Endothelial cell of umbilical vein (primary cell): ENCODE measurements around the gene ACER3. TPM values are rescaled to one million over a fixed set of nuclear protein-coding genes. Genes with fewer than 3 reads are reported as not detected.

Experiments used
- BruUV-seq: library from RNA; stranded (reverse); fragments of 400-500 nt; replicated peaks from 2 replicates; lab custom pipeline; 2021; lab: Mats Ljungman, UMichigan
- CTCF ChIA-PET: fragments of 300-600, 350-600 bp; sonication (Branson Sonifier 250); formaldehyde crosslinking; loops from one replicate; lab custom pipeline; 2021; ENCODE audit warnings: antibody characterized with exemption, inconsistent platforms; lab: Charles Lee
- POLR2A ChIA-PET: fragments of 300-600, 350-600 bp; sonication (Branson Sonifier 250); formaldehyde crosslinking; loops from one replicate; lab custom pipeline; 2021; ENCODE audit warnings: antibody characterized with exemption, inconsistent platforms; lab: Charles Lee
- DNase-seq: peaks from one replicate; pipeline ENCODE4 v3.0.0-alpha.2; 2011; ENCODE audit warnings: low read depth, low spot score
- FAIRE-seq: peaks from 2 replicates; lab custom pipeline; 2011; peaks lifted over from hg19 to GRCh38; lab: Jason Lieb, UNC
- H2AFZ ChIP-seq: 2 replicates; pipeline ENCODE4 v1.6.0; 2012; ENCODE audit warnings: low read depth, low read length, control low read depth, inconsistent platforms
- H3K27ac ChIP-seq: 2 replicates; pipeline ENCODE4 v1.5.1; 2011; ENCODE audit warnings: low read depth, mild to moderate bottlenecking, control low read depth, low read length, moderate library complexity; ENCODE audit not compliant: insufficient read depth
- H3K27me3 ChIP-seq, 2 experiments: 2 replicates each; pipeline versions ENCODE4 v1.6.0 to v1.6.1; 2011; ENCODE audit warnings: low read length in 2 of 2, mixed read lengths in 1 of 2; ENCODE audit not compliant: control insufficient read depth in 2 of 2, insufficient read depth in 2 of 2
- H3K36me3 ChIP-seq, 2 experiments: 2 replicates in 1 of 2; 3 replicates in 1 of 2; pipeline ENCODE4 v1.5.1; 2011; ENCODE audit warnings: low read length in 2 of 2, mild to moderate bottlenecking in 1 of 2, moderate library complexity in 1 of 2; ENCODE audit not compliant: control insufficient read depth in 2 of 2, insufficient read depth in 2 of 2; ENCODE audit errors: extremely low read depth in 1 of 2
- H3K4me1 ChIP-seq: 3 replicates; pipeline ENCODE4 v1.5.1; 2011; ENCODE audit warnings: mild to moderate bottlenecking, low read length; ENCODE audit not compliant: control insufficient read depth, insufficient read depth; ENCODE audit errors: extremely low read depth
- H3K4me2 ChIP-seq: 2 replicates; pipeline ENCODE4 v1.6.1; 2011; ENCODE audit warnings: low read length, control low read depth, mixed read lengths; ENCODE audit not compliant: insufficient read depth
- H3K4me3 ChIP-seq, 3 experiments: fragments of 200-600 bp in 1 of 3; sonication (generic), shearing (Covaris generic) in 1 of 3; replicated peaks in 1 of 3; 2 replicates each; pipeline ENCODE4 v1.5.1; 2011 to 2016; ENCODE audit warnings: control low read depth in 3 of 3, low read length in 3 of 3, mild to moderate bottlenecking in 2 of 3, inconsistent platforms in 1 of 3, low read depth in 1 of 3, moderate library complexity in 1 of 3; ENCODE audit not compliant: insufficient read depth in 1 of 3
- H3K79me2 ChIP-seq: 2 replicates; pipeline ENCODE4 v1.6.0; 2012; ENCODE audit warnings: low read length, inconsistent platforms; ENCODE audit not compliant: control insufficient read depth, insufficient read depth
- H3K9ac ChIP-seq: replicated peaks from 2 replicates; pipeline ENCODE3; 2011; ENCODE audit warnings: low read length, control low read depth; ENCODE audit not compliant: insufficient read depth; ENCODE audit errors: extremely low read depth
- H3K9me1 ChIP-seq: replicated peaks from 3 replicates; pipeline ENCODE4 v1.6.0; 2011; ENCODE audit warnings: mild to moderate bottlenecking, low read length; ENCODE audit not compliant: control insufficient read depth, insufficient read depth; ENCODE audit errors: extremely low read depth
- H3K9me3 ChIP-seq: replicated peaks from 2 replicates; pipeline ENCODE4 v1.5.1; 2012; ENCODE audit warnings: low read length, inconsistent platforms; ENCODE audit not compliant: control insufficient read depth, insufficient read depth
- H4K20me1 ChIP-seq: replicated peaks from 2 replicates; pipeline ENCODE3; 2011; ENCODE audit warnings: mild to moderate bottlenecking, low read length; ENCODE audit not compliant: control insufficient read depth, insufficient read depth; ENCODE audit errors: extremely low read depth
- CTCF ChIP-seq, 2 donors: IDR thresholded peaks; 1 replicate in 1 of 2; 2 replicates in 1 of 2; pipeline ENCODE4 v1.5.1; 2011; ENCODE audit warnings: low read length in 2 of 2, mild to moderate bottlenecking in 2 of 2, moderate library complexity in 2 of 2, control low read depth in 1 of 2, inconsistent platforms in 1 of 2, low read depth in 1 of 2; ENCODE audit not compliant: insufficient read depth in 1 of 2; ENCODE audit errors: extremely low read depth in 1 of 2
- FOS ChIP-seq: IDR thresholded peaks from 2 replicates; pipeline ENCODE4 v1.6.1; 2011; ENCODE audit warnings: mild to moderate bottlenecking, low read length, moderate library complexity, borderline replicate concordance; ENCODE audit not compliant: insufficient read depth
- MAX ChIP-seq: IDR thresholded peaks from 2 replicates; pipeline ENCODE4 v1.6.1; 2011; ENCODE audit not compliant: insufficient read depth, insufficient read length
- POLR2A ChIP-seq: IDR thresholded peaks from 2 replicates; pipeline ENCODE4 v1.6.1; 2012; ENCODE audit warnings: low read depth, mild to moderate bottlenecking, control low read depth, low read length
- POLR2AphosphoS5 ChIP-seq: IDR thresholded peaks from 2 replicates; pipeline ENCODE4 v1.6.1; 2012; ENCODE audit warnings: low read depth, mild to moderate bottlenecking, control low read depth, low read length, moderate library complexity; ENCODE audit not compliant: insufficient read depth
- dilution Hi-C: fragments of 300-500 bp; cut with MboI; formaldehyde crosslinking; loops from one replicate; pipeline ENCODE4 v1.15.0; 2019; ENCODE audit warnings: low sequenced_read_pairs; ENCODE audit not compliant: extremely low pct_ligation_motif_present
- intact Hi-C: fragments of 100-400 bp; cut with micrococcal nuclease; formaldehyde crosslinking; loops from one replicate; pipeline ENCODE4 v1.10.0; 2022
- polyA plus RNA-seq, 4 experiments: library from polyadenylated mRNA; depleted of rRNA in 3 of 4; stranded (reverse) in 3 of 4; unstranded in 1 of 4; fragments of >200 nt; gene quantifications; 2 replicates each; pipeline versions ENCODE4 v1.2.1 to v1.2.3, GENCODE V29; 2011 to 2012; ENCODE audit warnings: missing spikeins in 1 of 4
- total RNA-seq: library from RNA; stranded (reverse); gene quantifications from 2 replicates; pipeline ENCODE4 v1.2.3, GENCODE V29; 2021

The ACER3 gene
- total and polyA plus RNA-seq, 2 donors (not counting 3 experiments of a cell fraction or from before 2014, with no cell fraction given), result 9.9 to 31.6 TPM

DNA sequence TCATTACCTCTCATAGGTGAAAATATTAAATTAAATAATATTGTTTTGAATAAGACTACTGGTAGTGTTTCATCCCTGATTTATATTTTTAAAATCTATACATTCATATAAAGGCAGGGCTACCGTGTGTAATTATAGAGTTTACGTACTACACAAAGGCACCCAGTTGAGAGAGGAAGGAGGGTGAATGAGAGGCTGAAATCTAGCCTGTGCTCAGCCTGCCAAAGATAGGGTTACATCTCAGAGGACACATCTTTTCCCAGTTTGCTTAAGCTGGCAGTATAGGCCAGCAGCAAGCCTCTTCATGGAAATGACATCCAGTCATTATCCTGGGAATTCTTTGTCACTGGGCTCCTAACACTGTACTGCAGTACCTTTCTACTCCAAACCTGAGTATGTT lies 166.0 kb downstream of the ACER3 start:
- dilution Hi-C loops, result no loop called here

More for the DNA sequence above, 166.0 kb downstream of the ACER3 start:
- H3K9ac ChIP-seq, result no peak overlapping the region
- intact Hi-C loops, result loop anchor here (5.0 kb wide), 1 partner anchor 1146 kb away; no protein-coding TSS in a partner anchor
- no peak overlapping the region for H3K27ac ChIP-seq
- H3K4me1 ChIP-seq, result no peaks in the 10 kb centered on the region
- H4K20me1 ChIP-seq, result no peaks in the 10 kb centered on the region
- H3K9me1 ChIP-seq, result no peaks in the 10 kb centered on the region
- BruUV-seq, result no TSS peak
- H2AFZ ChIP-seq, result no peak overlapping the region
- H3K79me2 ChIP-seq, result no peaks in the 10 kb centered on the region
- peaks cover 9 to 11% of the 10 kb centered on the region in 2 experiments for H3K27me3 ChIP-seq
- H3K36me3 ChIP-seq, result no peaks in the 10 kb centered on the region
- ChIA-PET CTCF (interaction anchor here (1.0 to 1.8 kb wide), 3 partner anchors 21 to 107 kb away, joined by 4 to 5 read pairs (median 4); no protein-coding TSS in a partner anchor), POLR2A (no interaction called here)
- TF ChIP-seq POLR2AphosphoS5 (no peak), CTCF (IDR thresholded peaks at IDR 0.05; ENCODE audit: extremely low read depth in 1 of 2, insufficient read depth in 1 of 2, low read depth in 1 of 2, low read length in 2 of 2) (no peak), POLR2A (no peak), FOS (no peak), MAX (no peak)
- H3K9me3 ChIP-seq, result no peaks in the 10 kb centered on the region
- DNase-seq (no peak), FAIRE-seq (no peak)
- H3K4me2 ChIP-seq, result no peak overlapping the region
- H3K4me3 ChIP-seq, result no peak overlapping the region
